Liver (tissue), 9 donors: ENCODE data around the gene SLIT1. TPM values are rescaled to one million over a fixed set of nuclear protein-coding genes. Genes with fewer than 3 reads are reported as not detected.
"Not testable (repeated sequence)": the region's sequence is repeated elsewhere in the genome, so short reads cannot be mapped to it uniquely, and the experiment has no call there.

Source experiments
- DNase-seq: peaks from one replicate; pipeline ENCODE4 v3.0.0-alpha.2; 2017; ENCODE audit warnings: low spot score
- H3K27ac ChIP-seq, 2 donors: one replicate each; pipeline ENCODE4 v1.7.0; 2013; ENCODE audit warnings: inconsistent platforms in 2 of 2, low read length in 2 of 2, control low read depth in 1 of 2, low read depth in 1 of 2, mild to moderate bottlenecking in 1 of 2
- H3K27me3 ChIP-seq, 4 donors: one replicate each; pipeline versions ENCODE4 v1.6.1 to v1.7.0; 2013; ENCODE audit warnings: low read length in 3 of 4, inconsistent platforms in 1 of 4, mild to moderate bottlenecking in 1 of 4, moderate library complexity in 1 of 4; ENCODE audit not compliant: control insufficient read depth in 4 of 4, insufficient read depth in 4 of 4
- H3K36me3 ChIP-seq, 4 donors: one replicate each; pipeline versions ENCODE4 v1.6.1 to v1.7.0; 2013; ENCODE audit warnings: low read length in 3 of 4, mild to moderate bottlenecking in 3 of 4, low read depth in 1 of 4, moderate library complexity in 1 of 4; ENCODE audit not compliant: control insufficient read depth in 4 of 4, insufficient read depth in 3 of 4
- H3K4me1 ChIP-seq, 4 donors: one replicate each; pipeline versions ENCODE4 v1.6.1 to v1.7.0; 2013; ENCODE audit warnings: low read length in 3 of 4, mild to moderate bottlenecking in 3 of 4, moderate library complexity in 1 of 4; ENCODE audit not compliant: control insufficient read depth in 4 of 4, insufficient read depth in 4 of 4
- H3K4me3 ChIP-seq, 3 donors: one replicate each; pipeline versions ENCODE4 v1.6.1 to v1.7.0; 2013; ENCODE audit warnings: low read length in 3 of 3, control low read depth in 1 of 3, low read depth in 1 of 3, mild to moderate bottlenecking in 1 of 3
- H3K9ac ChIP-seq, 2 donors: one replicate each; pipeline ENCODE4 v1.7.0; 2013; ENCODE audit warnings: low read length in 2 of 2, mild to moderate bottlenecking in 2 of 2, moderate library complexity in 2 of 2, control low read depth in 1 of 2, low read depth in 1 of 2
- H3K9me3 ChIP-seq, 4 donors: one replicate each; pipeline versions ENCODE4 v1.6.1 to v1.7.0; 2013; ENCODE audit warnings: low read length in 3 of 4; ENCODE audit not compliant: control insufficient read depth in 4 of 4
- ATF3 ChIP-seq: IDR thresholded peaks from 2 replicates; pipeline ENCODE4 v1.6.1; 2016; ENCODE audit warnings: antibody characterized with exemption
- CTCF ChIP-seq: fragments of 150-350 bp; IDR thresholded peaks from 2 replicates; pipeline ENCODE4 v1.5.1; 2017; ENCODE audit warnings: improper control_type of control experiment, low read depth, low read length; ENCODE audit not compliant: missing input control
- EGR1 ChIP-seq, 2 donors: IDR thresholded peaks; 2 replicates each; pipeline ENCODE4 v1.6.1; 2016 to 2018; ENCODE audit warnings: antibody characterized with exemption in 2 of 2, low read depth in 2 of 2
- FOXA2 ChIP-seq: IDR thresholded peaks from 2 replicates; pipeline ENCODE4 v1.6.1; 2016; ENCODE audit warnings: antibody characterized with exemption
- GABPA ChIP-seq, 2 donors: IDR thresholded peaks in 1 of 2; conservative IDR thresholded peaks in 1 of 2; 2 replicates each; pipeline ENCODE4 v1.6.1; 2016; ENCODE audit warnings: antibody characterized with exemption in 2 of 2, mild to moderate bottlenecking in 1 of 2, moderate library complexity in 1 of 2
- HNF4A ChIP-seq, 2 donors: conservative IDR thresholded peaks; 2 replicates each; pipeline ENCODE4 v1.6.1; 2016; ENCODE audit warnings: antibody characterized with exemption in 2 of 2, mild to moderate bottlenecking in 2 of 2
- HNF4G ChIP-seq: IDR thresholded peaks from 2 replicates; pipeline ENCODE4 v1.6.1; 2016; ENCODE audit warnings: antibody characterized with exemption
- JUND ChIP-seq, 2 donors: IDR thresholded peaks; 2 replicates each; pipeline ENCODE4 v1.6.1; 2016; ENCODE audit warnings: antibody characterized with exemption in 2 of 2
- MAX ChIP-seq: IDR thresholded peaks from 2 replicates; pipeline ENCODE4 v1.6.1; 2016; ENCODE audit warnings: antibody characterized with exemption
- NR2F2 ChIP-seq: IDR thresholded peaks from 2 replicates; pipeline ENCODE4 v1.6.1; 2016; ENCODE audit warnings: antibody characterized with exemption
- RAD21 ChIP-seq, 2 donors: IDR thresholded peaks; 2 replicates each; pipeline ENCODE4 v1.6.1; 2016; ENCODE audit warnings: antibody characterized with exemption in 2 of 2, mild to moderate bottlenecking in 2 of 2
- REST ChIP-seq: IDR thresholded peaks from 2 replicates; pipeline ENCODE4 v1.6.1; 2016; ENCODE audit warnings: antibody characterized with exemption, mild to moderate bottlenecking
- RXRA ChIP-seq, 2 donors: IDR thresholded peaks; 2 replicates each; pipeline ENCODE4 v1.6.1; 2017 to 2018; ENCODE audit warnings: antibody characterized with exemption in 2 of 2, mild to moderate bottlenecking in 1 of 2
- SP1 ChIP-seq: IDR thresholded peaks from 2 replicates; pipeline ENCODE4 v1.6.1; 2018; ENCODE audit warnings: antibody characterized with exemption, mild to moderate bottlenecking
- TAF1 ChIP-seq: conservative IDR thresholded peaks from 2 replicates; pipeline ENCODE4 v1.6.1; 2016; ENCODE audit warnings: antibody characterized with exemption, mild to moderate bottlenecking
- WGBS: extraction: QIAGEN DNeasy Blood & Tissue Kit; methylation state at CpG from one replicate; pipeline ENCODE4 v1.1.7; 2013; 5-methylcytosine and 5-hydroxymethylcytosine counted together
- polyA plus RNA-seq, 2 donors: library from polyadenylated mRNA; stranded (reverse) in 1 of 2; unstranded in 1 of 2; fragments of 200-250 nt in 1 of 2; fragments of >200 nt in 1 of 2; fragmentation: Nextera tagmentation in 1 of 2; extraction: Ambion mirVana in 1 of 2; gene quantifications; one replicate each; pipeline versions ENCODE4 v1.2.1 to v1.2.3, GENCODE V29; 2013 to 2015
- total RNA-seq, 2 donors: library from RNA; depleted of rRNA; stranded (reverse); fragments of >200 nt; gene quantifications; one replicate each; pipeline ENCODE4 v1.2.3, GENCODE V29; 2014
- donor health status: healthy.
- donor health status: healthy.
- donor health status: healthy.
- donor health status: healthy.
- donor health status: healthy.

The SLIT1 gene
- total and polyA plus RNA-seq, 4 donors = under 0.01 to 0.14 (median 0.06) TPM

- H3K4me3 ChIP-seq = no peak overlapping the region
- no peak overlapping the region for H3K27ac ChIP-seq
- no peaks in the 10 kb centered on the region for H3K27me3 ChIP-seq
- no peak for DNase-seq
- no peaks in the 10 kb centered on the region for H3K36me3 ChIP-seq
- no peak overlapping the region for H3K9ac ChIP-seq
- no peaks in the 10 kb centered on the region for H3K9me3 ChIP-seq
- no peaks in the 10 kb centered on the region for H3K4me1 ChIP-seq
- no peak for TF ChIP-seq REST
- TF ChIP-seq NR2F2 = no peak
- TF ChIP-seq FOXA2 = no peak
- no peak for TF ChIP-seq CTCF
- TF ChIP-seq HNF4G = no peak
- no peak for TF ChIP-seq GABPA (IDR thresholded peaks at IDR 0.05 in 1 of 2, conservative IDR thresholded peaks at IDR 0.05 in 1 of 2)
- no peak for TF ChIP-seq HNF4A (conservative IDR thresholded peaks at IDR 0.05)
- no peak for TF ChIP-seq SP1
- no peak for TF ChIP-seq JUND (IDR thresholded peaks at IDR 0.05)
- TF ChIP-seq RAD21 (IDR thresholded peaks at IDR 0.05) = no peak
- no peak for TF ChIP-seq EGR1 (IDR thresholded peaks at IDR 0.05; ENCODE audit: low read depth in 2 of 2)
- no peak for TF ChIP-seq MAX
- TF ChIP-seq RXRA (IDR thresholded peaks at IDR 0.05) = no peak
- TF ChIP-seq TAF1 = no peak
- no peak for TF ChIP-seq ATF3
- 79% methylated on average over 1 of the region's 1 CpG for WGBS
Observed at GRCh38 chr10:97086530-97086929, 99.2 kb downstream of the SLIT1 start.

- no peak for DNase-seq
- H3K9ac ChIP-seq = no peak overlapping the region
- 66% methylated on average over 9 of the region's 9 CpGs for WGBS
- no peaks in the 10 kb centered on the region for H3K36me3 ChIP-seq
- no peak overlapping the region for H3K27ac ChIP-seq
- no peak for TF ChIP-seq RAD21 (IDR thresholded peaks at IDR 0.05)
- no peak for TF ChIP-seq NR2F2
- no peaks in the 10 kb centered on the region for H3K9me3 ChIP-seq
- no peaks in the 10 kb centered on the region for H3K4me1 ChIP-seq
- no peak overlapping the region for H3K4me3 ChIP-seq
- H3K27me3 ChIP-seq = no peaks in the 10 kb centered on the region
Observed at GRCh38 chr10:97083228-97083829, 102.4 kb downstream of the SLIT1 start.

DNA sequence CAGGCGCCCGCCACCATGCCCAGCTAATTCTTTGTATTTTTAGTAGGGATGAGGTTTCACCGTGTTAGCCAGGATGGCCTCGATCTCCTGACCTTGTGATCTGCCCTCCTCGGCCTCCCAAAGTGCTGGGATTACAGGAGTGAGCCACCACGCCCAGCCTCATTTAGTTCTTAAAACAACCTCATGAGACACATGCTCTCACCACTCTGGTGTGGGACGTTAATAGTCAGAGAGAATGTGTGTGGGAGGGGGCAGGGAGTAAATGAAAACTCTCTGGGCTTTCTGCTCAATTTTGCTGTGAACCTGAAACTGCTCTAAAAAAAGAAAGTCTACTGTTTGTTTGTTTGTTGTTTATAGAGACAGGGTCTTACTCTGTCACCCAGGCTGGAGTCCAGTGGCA, 103.2 kb downstream of the SLIT1 start:
- DNase-seq, H3K36me3 ChIP-seq, H3K27ac ChIP-seq, H3K27me3 ChIP-seq, H3K9ac ChIP-seq, H3K9me3 ChIP-seq, H3K4me3 ChIP-seq, H3K4me1 ChIP-seq: not testable (repeated sequence)
- WGBS = 75% methylated on average over 7 of the region's 7 CpGs
